NCI-H1694 (cell line): ENCODE measurements around the gene STOX2.

Experiments used
- DNase-seq: peaks from one replicate; lab custom pipeline; 2025; lab: John Stamatoyannopoulos, UW

The STOX2 gene

GRCh38 chr4:183905081-183905592 is at the start of gene STOX2:
STOX2 (plus strand) TSS chr4:183905307; CDS start chr4:183906791, 1,484 bp downstream.
- DNase-seq: peak; percentile 77

GRCh38 chr4:183855323-183856190 is 49.5 kb upstream of the STOX2 start:
- DNase-seq: no peak

DNA sequence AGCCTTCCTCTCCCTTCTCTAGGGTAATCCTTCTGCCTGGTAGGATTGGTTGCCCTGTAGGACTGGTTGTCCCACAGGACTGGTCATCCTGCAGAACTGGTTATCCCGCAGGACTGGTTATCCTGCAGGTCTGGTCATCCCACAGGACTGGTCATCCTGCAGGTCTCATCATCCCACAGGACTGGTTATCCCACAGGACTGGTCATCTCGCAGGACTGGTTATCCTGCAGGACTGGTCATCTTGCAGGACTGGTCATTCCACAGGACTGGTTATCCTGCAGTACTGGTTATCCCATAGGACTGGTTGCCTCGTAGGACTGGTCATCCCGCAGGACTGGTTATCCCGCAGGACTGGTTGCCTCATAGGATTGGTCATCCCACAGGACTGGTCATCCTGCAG is 48.1 kb upstream of the STOX2 start:
- no peak for DNase-seq

DNA sequence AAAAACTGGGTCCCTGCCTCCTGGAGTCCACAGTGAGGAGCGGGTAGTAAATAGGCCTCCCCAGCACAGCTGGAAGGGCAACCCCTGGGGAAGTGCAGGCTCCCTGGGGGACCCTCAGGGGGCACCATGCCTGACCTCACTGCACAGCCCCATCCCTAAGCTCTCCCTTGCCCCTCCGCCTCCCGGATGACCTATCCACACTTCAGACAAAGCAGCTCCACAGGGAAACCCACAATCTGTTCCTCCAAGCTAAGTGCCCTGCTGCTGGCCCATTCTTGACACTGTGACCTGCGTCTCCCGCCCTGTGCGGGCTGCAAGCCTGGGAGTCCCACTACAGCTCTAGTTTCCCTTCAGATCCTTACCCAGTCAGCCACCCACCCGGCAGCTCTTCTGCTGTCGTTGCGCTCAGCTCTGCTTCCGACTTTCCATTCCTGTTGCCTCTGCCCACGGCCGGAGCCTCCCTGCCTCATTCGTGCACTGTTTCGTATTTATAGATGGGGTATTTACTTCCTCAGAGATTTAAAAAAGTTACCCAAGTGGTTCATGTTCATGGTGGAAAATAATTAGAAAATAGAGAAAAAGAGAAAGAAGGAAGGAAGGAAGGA is 47.0 kb upstream of the STOX2 start:
- DNase-seq: no peak

DNA sequence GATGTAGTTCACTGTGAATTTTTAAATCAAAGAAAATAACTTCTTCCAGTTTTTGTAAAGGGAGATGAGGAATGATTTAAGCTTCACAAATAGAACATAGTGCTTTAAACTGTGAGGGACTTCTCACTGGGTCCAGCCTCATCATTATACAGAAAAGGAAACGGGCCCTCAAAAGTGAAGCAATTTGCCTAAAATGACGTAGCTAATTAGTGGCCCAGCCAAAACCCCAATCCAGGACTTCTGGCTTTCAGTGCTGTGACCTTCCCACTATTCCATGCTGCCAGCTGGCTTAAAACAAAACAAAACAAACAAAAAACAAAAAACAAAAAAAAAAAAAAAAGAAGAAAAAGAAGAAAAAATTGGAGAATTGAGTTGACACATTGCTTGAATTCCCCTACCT is 45.0 kb upstream of the STOX2 start:
- no peak for DNase-seq

- DNase-seq: no peak
Measured at GRCh38 chr4:183860731-183861130, 44.4 kb upstream of the STOX2 start.

DNA sequence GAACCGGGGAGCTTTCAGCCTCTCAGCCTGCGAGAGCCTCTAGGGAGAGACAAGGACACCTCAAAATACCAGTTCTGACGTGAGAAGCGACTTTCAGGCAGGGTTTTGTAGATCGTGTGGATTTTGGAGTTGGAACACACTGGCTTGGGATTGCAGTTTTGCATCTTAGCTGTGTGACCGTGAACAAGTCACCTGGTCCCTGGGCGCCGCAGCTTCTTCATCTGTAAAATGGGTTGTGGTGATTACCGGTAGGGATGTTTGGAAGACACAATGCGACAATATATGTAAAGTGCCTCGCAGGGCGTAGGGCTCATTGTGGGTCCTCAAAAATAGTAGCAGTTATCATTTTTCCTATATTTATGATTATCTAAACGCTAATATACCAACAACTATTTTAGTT is 43.7 kb upstream of the STOX2 start:
- DNase-seq: no peak

- no peak for DNase-seq
Measured at GRCh38 chr4:183863155-183863825, 41.8 kb upstream of the STOX2 start.

- no peak for DNase-seq
Measured at GRCh38 chr4:183867247-183867646, 37.9 kb upstream of the STOX2 start.

- no peak for DNase-seq
Measured at GRCh38 chr4:183870997-183871396, 34.1 kb upstream of the STOX2 start.

- no peak for DNase-seq
Measured at GRCh38 chr4:183871581-183871980, 33.5 kb upstream of the STOX2 start.

- DNase-seq: peak; percentile 23
Measured at GRCh38 chr4:183872531-183872930, 32.6 kb upstream of the STOX2 start.

DNA sequence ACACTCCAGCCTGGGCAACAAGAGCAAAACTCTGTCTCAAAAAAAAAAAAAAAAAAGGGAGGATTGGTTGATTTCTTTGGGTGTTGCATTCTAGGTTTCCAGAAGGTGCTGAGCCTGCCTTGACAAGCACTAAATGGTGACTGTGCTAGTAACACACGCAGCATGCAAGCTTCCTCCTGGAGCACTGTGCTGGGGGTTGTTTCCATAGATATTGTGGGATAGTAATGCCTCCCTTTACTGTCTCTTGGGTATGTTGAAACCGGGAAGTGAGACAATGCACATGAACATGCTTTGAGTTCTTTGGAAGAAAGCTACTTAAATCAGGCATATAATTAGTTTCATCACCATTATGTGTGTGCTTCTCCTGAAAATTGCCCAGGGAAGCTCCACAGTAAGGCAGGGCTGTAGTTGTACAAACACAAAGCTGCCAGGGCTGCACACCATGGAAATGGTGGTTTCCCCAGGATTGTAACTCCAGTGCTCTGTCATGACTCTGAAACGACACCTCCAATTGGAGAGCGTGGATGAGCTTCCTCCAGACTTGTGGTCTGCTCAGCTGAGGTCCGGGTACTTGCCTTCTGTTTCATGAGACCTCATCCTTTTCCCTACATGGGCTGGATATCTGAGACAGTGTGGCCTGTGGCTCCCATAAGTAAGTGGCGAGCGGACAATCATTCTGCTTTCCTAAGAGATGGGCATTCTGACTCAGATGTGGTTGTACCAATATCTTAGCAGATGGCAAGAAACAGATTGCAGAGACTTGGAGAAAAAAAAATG is 31.5 kb upstream of the STOX2 start:
- no peak for DNase-seq

GRCh38 chr4:183875251-183875825 is 29.8 kb upstream of the STOX2 start:
- no peak for DNase-seq

DNA sequence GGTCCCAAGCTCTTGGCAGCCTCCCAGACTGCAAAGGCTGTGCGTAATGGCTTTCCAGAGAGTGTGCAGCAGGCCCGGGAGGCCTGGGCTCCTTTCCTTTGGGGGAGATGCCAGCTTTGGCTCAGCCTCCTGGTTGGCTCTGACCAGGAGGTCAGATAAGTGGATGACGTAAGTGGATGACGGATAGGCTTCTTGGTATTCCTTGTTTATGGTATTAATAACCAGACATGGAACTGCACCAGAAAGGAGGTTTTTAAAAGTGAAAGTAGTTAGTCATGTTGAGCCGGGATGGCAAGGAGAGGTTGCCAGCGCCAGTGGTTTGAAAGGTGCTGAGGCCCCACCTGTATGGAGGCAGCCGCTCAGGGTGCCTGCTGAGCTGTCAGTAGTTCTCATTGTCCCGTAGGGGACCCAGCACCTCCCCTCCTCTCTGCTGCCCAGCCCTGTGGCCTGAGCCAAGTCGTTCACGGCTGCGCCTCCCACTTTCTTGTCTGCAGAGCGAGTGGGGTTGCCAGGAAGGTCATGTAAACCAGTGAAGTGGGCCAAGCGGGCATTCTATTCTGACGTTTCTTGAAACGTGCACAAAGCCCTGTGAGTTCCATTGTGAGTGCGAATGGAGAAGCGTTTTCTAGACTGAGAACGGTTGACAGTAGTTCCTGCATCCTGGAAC is 28.7 kb upstream of the STOX2 start:
- DNase-seq: peak; percentile 87

DNA sequence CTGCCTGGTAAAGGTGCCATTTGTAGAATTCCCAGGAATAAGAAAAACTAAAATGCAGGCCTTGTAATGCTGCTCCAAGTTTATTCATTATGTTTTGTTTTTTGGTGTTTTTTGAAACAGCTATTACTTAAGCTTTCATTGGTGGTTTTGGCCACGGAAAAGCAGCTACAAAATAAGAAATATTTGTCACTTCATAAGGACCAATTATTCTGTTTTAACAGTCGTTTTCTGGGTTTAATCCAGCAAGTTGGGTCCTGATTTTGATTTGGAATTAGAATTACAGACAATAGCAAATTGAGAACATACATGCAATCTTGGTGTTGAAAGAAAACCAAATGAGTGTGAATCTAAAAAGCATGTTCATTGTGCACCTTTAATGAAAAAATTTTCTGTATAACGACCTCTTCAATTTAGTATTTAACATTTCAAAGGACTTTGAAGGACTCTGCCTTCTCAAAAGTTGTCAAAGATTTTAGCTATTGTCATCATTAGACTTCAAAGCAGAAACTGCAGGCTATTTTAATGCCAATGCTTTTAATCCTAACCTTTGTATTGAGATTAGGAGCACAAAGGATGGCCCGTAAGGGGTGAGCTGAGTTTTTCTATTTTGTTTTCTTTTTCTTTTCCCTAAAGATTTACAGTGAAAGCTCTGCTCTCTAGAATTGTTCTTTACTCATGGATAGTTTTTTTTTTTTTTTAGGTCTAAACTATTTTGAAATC is 26.7 kb upstream of the STOX2 start:
- no peak for DNase-seq

- DNase-seq: no peak
Measured at GRCh38 chr4:183885205-183885720, 19.8 kb upstream of the STOX2 start.

- no peak for DNase-seq
Measured at GRCh38 chr4:183887351-183887750, 17.8 kb upstream of the STOX2 start.

DNA sequence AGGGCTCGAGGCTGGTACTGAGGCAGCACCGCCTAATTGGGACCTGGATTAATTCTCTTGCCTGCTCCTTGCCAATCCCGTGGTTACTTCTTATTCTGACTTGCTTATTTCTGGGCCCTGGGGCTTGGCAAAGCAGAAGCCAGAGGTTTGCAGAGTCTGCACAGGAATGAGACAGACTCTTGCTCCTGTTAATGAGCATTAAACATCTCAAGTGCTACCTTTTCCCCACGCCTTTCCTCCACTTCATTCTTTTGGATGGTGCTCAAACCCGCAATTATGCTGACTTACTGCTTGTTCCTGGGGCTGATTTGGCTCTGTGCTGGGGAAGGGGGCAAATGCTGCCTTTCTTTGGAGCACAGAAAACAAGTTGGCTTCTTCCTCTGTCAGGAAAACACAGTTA is 16.5 kb upstream of the STOX2 start:
- DNase-seq: no peak

- DNase-seq: no peak
Measured at GRCh38 chr4:183889190-183889589, 15.9 kb upstream of the STOX2 start.
